Tibial artery (tissue), 4 donors: ENCODE measurements around the gene TNFAIP8L2.

ENCODE experiments used
- DNase-seq, 2 donors: peaks; one replicate each; pipeline ENCODE4 v3.0.0-alpha.2; 2019
- H3K27ac ChIP-seq, 2 donors: fragments of 200-600 bp; sonication (generic) in 1 of 2; 1 replicate in 1 of 2; 2 replicates in 1 of 2; pipeline ENCODE4 v1.5.1; 2018 to 2019; ENCODE audit warnings: mild to moderate bottlenecking in 1 of 2
- H3K27me3 ChIP-seq, 2 donors: fragments of 200-600 bp; sonication (generic) in 1 of 2; one replicate each; pipeline versions ENCODE4 v1.5.1 to v1.6.0; 2016 to 2019
- H3K36me3 ChIP-seq, 3 donors: fragments of 200-600 bp; sonication (generic) in 2 of 3; one replicate each; pipeline ENCODE4 v1.5.1; 2016 to 2019; ENCODE audit warnings: mild to moderate bottlenecking in 2 of 3
- H3K4me1 ChIP-seq, 4 donors: fragments of 200-600 bp; sonication (generic) in 2 of 4; 1 replicate in 3 of 4; 2 replicates in 1 of 4; pipeline ENCODE4 v1.5.1; 2016 to 2019
- H3K4me3 ChIP-seq, 2 donors: fragments of 200-600 bp; sonication (generic) in 1 of 2; 1 replicate in 1 of 2; 2 replicates in 1 of 2; pipeline ENCODE4 v1.5.1; 2018 to 2019; ENCODE audit warnings: mild to moderate bottlenecking in 2 of 2
- H3K9me3 ChIP-seq, 3 donors: fragments of 200-600 bp; sonication (generic) in 1 of 3; one replicate each; pipeline ENCODE4 v1.5.1; 2016 to 2019
- intact Hi-C: fragments of 100-400 bp; cut with DNase I; formaldehyde crosslinking; loops from one replicate; pipeline ENCODE4 v1.15.0; 2023; ENCODE audit warnings: low total_unique reads
- TF ChIP-seq, protein P1 (sequence below), 2 experiments: fragments of 200-600 bp in 1 of 2; fragments of 450-650 bp in 1 of 2; IDR thresholded peaks; one replicate each; pipeline ENCODE4 v1.5.1; 2017 to 2019; ENCODE audit warnings: antibody characterized with exemption in 2 of 2, mild to moderate bottlenecking in 1 of 2, moderate library complexity in 1 of 2

TNFAIP8L2 gene

DNA sequence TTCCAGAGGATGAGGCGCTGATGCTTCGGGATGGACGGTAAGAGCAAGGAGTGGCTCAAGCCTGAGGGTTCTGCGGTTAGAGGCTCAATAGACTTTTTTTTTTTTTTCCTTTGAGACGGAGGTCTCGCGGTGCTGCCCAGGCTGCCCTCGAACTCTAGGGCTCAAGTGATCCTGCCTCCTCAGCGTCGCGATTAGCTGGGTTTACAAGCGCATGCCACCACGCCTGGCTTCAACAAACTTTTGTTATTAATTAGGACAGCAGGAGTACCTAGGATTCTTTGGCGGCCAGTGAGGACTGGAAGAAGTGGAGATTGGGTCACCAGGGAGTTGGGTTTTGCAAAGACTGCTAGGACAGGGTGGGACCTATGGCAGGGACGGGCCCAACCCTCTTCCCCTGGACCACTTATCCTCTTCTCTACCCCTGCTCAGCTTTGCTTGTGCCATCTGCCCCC, 10.1 kb downstream of the TNFAIP8L2 start:
- Histone ChIP-seq H3K4me3 (peak overlapping the region; percentile 67 to 76), H3K4me1 (peaks cover 0 to 31% (median 17%) of the 10 kb centered on the region in 4 donors), H3K27me3 (no peaks in the 10 kb centered on the region), H3K36me3 (peaks cover 17 to 53% (median 33%) of the 10 kb centered on the region in 3 donors), H3K9me3 (no peaks in the 10 kb centered on the region), H3K27ac (peak overlapping the region; percentile 92 to 96)
- intact Hi-C loops: no loop called here
- TF ChIP-seq, protein P1, sequence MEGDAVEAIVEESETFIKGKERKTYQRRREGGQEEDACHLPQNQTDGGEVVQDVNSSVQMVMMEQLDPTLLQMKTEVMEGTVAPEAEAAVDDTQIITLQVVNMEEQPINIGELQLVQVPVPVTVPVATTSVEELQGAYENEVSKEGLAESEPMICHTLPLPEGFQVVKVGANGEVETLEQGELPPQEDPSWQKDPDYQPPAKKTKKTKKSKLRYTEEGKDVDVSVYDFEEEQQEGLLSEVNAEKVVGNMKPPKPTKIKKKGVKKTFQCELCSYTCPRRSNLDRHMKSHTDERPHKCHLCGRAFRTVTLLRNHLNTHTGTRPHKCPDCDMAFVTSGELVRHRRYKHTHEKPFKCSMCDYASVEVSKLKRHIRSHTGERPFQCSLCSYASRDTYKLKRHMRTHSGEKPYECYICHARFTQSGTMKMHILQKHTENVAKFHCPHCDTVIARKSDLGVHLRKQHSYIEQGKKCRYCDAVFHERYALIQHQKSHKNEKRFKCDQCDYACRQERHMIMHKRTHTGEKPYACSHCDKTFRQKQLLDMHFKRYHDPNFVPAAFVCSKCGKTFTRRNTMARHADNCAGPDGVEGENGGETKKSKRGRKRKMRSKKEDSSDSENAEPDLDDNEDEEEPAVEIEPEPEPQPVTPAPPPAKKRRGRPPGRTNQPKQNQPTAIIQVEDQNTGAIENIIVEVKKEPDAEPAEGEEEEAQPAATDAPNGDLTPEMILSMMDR (IDR thresholded peaks at IDR 0.05): no peak
- DNase-seq: no peak

DNA sequence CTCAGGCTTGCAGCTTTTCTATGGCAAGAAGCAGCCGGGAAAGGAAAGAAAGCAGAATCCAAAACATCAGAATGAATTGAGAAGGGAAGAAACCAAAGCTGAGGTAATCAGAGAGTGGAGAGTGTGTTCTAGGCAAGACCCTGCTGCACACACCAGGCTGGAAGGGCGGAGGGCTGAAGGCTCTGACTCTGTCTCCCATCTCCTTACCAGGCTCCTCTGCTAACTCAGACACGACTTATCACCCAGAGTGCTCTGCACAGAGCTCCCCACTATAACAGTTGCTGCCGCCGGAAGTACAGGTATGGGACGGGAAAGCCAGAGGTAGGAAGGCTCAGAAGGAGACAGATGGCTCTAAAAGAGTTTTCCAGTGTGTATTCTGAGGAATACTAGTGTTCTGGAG, 10.7 kb downstream of the TNFAIP8L2 start:
- TF ChIP-seq, protein P1 (IDR thresholded peaks at IDR 0.05): no peak
- Histone ChIP-seq H3K27me3 (no peaks in the 10 kb centered on the region), H3K4me1 (peaks cover 0 to 31% (median 17%) of the 10 kb centered on the region in 4 donors), H3K9me3 (no peaks in the 10 kb centered on the region), H3K4me3 (peak overlapping the region; percentile 67 to 76), H3K27ac (peak overlapping the region; percentile 92 to 96), H3K36me3 (peaks cover 17 to 47% (median 30%) of the 10 kb centered on the region in 3 donors)
- intact Hi-C loops: no loop called here
- no peak for DNase-seq

DNA sequence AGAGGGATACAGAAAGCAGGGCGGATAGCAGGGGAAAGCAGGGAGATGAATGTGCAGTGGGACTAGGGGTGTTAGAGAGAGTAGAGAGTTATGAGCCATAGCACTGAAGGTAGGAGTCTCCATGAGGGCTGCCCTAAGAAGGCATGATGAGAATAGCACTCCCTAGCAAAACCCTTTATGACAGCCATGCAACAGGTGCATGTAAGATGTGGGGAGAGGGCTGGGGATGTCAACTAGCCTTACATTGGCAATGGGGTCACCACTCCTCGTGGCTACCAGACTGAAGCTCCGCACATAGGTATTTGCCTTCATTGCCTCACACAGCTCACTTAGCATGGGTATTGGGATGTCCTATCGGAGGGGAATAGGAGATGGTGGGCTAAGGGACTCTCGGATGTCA, 14.7 kb downstream of the TNFAIP8L2 start:
- H3K4me1 ChIP-seq: peaks cover 0 to 11% (median 9%) of the 10 kb centered on the region in 4 donors
- H3K4me3 ChIP-seq: no peak overlapping the region
- TF ChIP-seq, protein P1 (IDR thresholded peaks at IDR 0.05): no peak
- intact Hi-C loops: no loop called here
- H3K36me3 ChIP-seq: peaks cover 30 to 80% (median 51%) of the 10 kb centered on the region in 3 donors
- no peak overlapping the region for H3K27ac ChIP-seq
- H3K27me3 ChIP-seq: no peaks in the 10 kb centered on the region
- H3K9me3 ChIP-seq: no peaks in the 10 kb centered on the region
- no peak for DNase-seq

DNA sequence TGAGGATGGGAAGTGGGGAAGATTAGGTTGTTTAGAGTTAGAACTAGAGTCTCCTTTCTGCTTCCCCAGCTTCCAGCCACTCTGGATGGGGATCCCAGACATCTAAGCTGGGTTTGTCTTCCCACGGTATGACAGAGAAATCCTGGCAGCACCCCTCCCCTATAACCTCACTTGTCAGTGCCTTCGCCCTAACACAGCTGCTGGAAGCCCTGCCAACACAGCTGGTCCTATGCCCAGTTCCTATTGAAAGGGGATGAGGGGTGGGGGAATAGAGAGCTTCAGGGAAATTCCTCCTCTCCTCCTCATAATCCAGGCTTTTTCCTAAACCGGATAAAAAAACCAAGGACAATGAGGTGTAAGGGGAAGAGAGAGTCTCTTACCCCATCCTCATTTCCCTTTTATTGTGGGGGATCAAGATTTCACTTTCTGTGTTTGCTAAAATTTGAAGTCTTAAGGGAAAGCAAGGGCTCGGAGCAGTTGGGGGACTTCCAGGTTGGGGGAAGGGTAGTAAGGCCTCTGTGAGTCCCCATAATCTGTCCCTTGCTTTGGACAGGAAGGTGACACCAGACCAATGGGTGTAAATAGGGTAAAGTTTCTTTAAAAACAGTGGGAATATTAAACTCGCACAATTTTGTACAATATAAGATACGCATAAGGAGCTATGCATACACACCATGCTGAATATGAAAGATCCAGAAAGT, 18.7 kb downstream of the TNFAIP8L2 start:
- intact Hi-C loops: no loop called here
- TF ChIP-seq, protein P1 (IDR thresholded peaks at IDR 0.05): no peak
- H3K9me3 ChIP-seq: no peaks in the 10 kb centered on the region
- no peak for DNase-seq
- no peaks in the 10 kb centered on the region for H3K27me3 ChIP-seq
- H3K4me1 ChIP-seq: no peaks in the 10 kb centered on the region
- peaks cover 55 to 88% (median 70%) of the 10 kb centered on the region in 3 donors for H3K36me3 ChIP-seq
- H3K27ac ChIP-seq: no peak overlapping the region
- H3K4me3 ChIP-seq: no peak overlapping the region

DNA sequence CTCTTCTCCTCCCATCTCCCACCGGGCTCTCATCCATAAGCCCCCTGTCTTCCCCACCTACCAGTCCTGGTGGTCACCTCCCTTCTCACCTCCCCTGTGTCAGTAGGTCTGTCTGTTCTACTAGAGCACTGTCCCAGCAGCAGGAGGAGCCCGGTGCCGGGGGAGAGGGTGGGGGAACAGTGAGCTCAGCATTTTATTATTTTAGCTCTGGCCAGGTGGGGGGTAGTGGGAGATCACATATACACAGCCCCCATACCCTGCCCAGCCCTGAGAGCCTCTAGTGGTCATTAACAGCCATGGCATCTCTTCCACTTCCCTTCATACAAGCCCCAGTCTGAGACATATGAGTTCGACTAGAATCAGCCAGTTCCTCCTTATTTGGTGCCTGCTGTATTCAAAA, 19.4 kb downstream of the TNFAIP8L2 start, which contains the start of gene TMOD4:
TSS of gene TMOD4 (minus strand) at position 119 of the 400 bp plus-strand sequence. CDS start 1,106 bp downstream, outside the sequence.
- Histone ChIP-seq H3K4me3 (no peak within 1 kb of the TSS), H3K4me1 (no peaks in the 10 kb centered on the region), H3K9me3 (no peaks in the 10 kb centered on the region), H3K27ac (no peak within 1 kb of the TSS), H3K36me3 (peaks cover 58 to 88% (median 70%) of the 10 kb centered on the region in 3 donors), H3K27me3 (no peaks in the 10 kb centered on the region)
- intact Hi-C loops: no loop called here
- DNase-seq: no peak
- TF ChIP-seq, protein P1 (IDR thresholded peaks at IDR 0.05): peak in 1 of 2 experiments; percentile 21
